ENCODE results near the gene CDADC1.

CDADC1 gene

GRCh38 chr13:49246850-49247642, 679 bp upstream of the CDADC1 start:
- CTCF ChIA-PET = interaction anchor here (1.1 to 2.5 kb wide), 4 partner anchors 10 to 189 kb away, joined by 3 to 28 read pairs (median 4); no protein-coding TSS in a partner anchor
- H3K4me3 ChIP-seq (ENCODE audit: low read depth, low read length) = peak overlapping the region; percentile 97
- POLR2A ChIA-PET = interaction anchor here (0.9 to 1.0 kb wide), 2 partner anchors 196 to 1152 kb away, joined by 3 to 4 read pairs; partner anchors contain the start of gene MED4
- TF ChIP-seq CTCF (IDR thresholded peaks at IDR 0.05; ENCODE audit: insufficient read depth, low read length, missing control alignments) = no peak
- DNase-seq (ENCODE audit: low read depth, low spot score) = no peak

GRCh38 chr13:49248622-49249002, 887 bp downstream of the CDADC1 start:
- DNase-seq (ENCODE audit: low read depth, low spot score) = no peak
- H3K4me3 ChIP-seq (ENCODE audit: low read depth, low read length) = peak overlapping the region; percentile 97
- no peak for TF ChIP-seq CTCF (IDR thresholded peaks at IDR 0.05; ENCODE audit: insufficient read depth, low read length, missing control alignments)
- ChIA-PET CTCF (interaction anchor here (0.9 to 2.5 kb wide), 7 partner anchors 9 to 188 kb away, joined by 3 to 28 read pairs (median 4); no protein-coding TSS in a partner anchor), POLR2A (interaction anchor here (0.7 kb wide), 1 partner anchor 71 kb away, joined by 3 read pairs; no protein-coding TSS in a partner anchor)

- H3K4me3 ChIP-seq (ENCODE audit: low read depth, low read length) = no peak overlapping the region
- no peak for TF ChIP-seq CTCF (IDR thresholded peaks at IDR 0.05; ENCODE audit: insufficient read depth, low read length, missing control alignments)
- POLR2A ChIA-PET = no interaction called here
- no peak for DNase-seq (ENCODE audit: low read depth, low spot score)
- CTCF ChIA-PET = no interaction called here
Observed at GRCh38 chr13:49251326-49251725, 3.6 kb downstream of the CDADC1 start.

- no peak for DNase-seq (ENCODE audit: low read depth, low spot score)
- TF ChIP-seq CTCF (IDR thresholded peaks at IDR 0.05; ENCODE audit: insufficient read depth, low read length, missing control alignments) = no peak
- ChIA-PET POLR2A (no interaction called here), CTCF (interaction anchor here (2.9 kb wide), 1 partner anchor 28 kb away, joined by 10 read pairs; no protein-coding TSS in a partner anchor)
- no peak overlapping the region for H3K4me3 ChIP-seq (ENCODE audit: low read depth, low read length)
Observed at GRCh38 chr13:49253310-49253709, 5.6 kb downstream of the CDADC1 start.

GRCh38 chr13:49254007-49254406, 6.3 kb downstream of the CDADC1 start:
- ChIA-PET POLR2A (no interaction called here), CTCF (interaction anchor here (2.9 kb wide), 1 partner anchor 27 kb away, joined by 10 read pairs; no protein-coding TSS in a partner anchor)
- TF ChIP-seq CTCF (IDR thresholded peaks at IDR 0.05; ENCODE audit: insufficient read depth, low read length, missing control alignments) = no peak
- no peak for DNase-seq (ENCODE audit: low read depth, low spot score)
- H3K4me3 ChIP-seq (ENCODE audit: low read depth, low read length) = no peak overlapping the region

GRCh38 chr13:49256841-49257240, 9.1 kb downstream of the CDADC1 start:
- H3K4me3 ChIP-seq (ENCODE audit: low read depth, low read length) = no peak overlapping the region
- ChIA-PET POLR2A (no interaction called here), CTCF (interaction anchor here (0.8 to 4.2 kb wide), 2 partner anchors 10 to 23 kb away, joined by 3 to 24 read pairs; no protein-coding TSS in a partner anchor)
- peak; percentile 21 for DNase-seq (ENCODE audit: low read depth, low spot score)
- no peak for TF ChIP-seq CTCF (IDR thresholded peaks at IDR 0.05; ENCODE audit: insufficient read depth, low read length, missing control alignments)
